ENCODE measurements around the gene ASTN1.

DNA sequence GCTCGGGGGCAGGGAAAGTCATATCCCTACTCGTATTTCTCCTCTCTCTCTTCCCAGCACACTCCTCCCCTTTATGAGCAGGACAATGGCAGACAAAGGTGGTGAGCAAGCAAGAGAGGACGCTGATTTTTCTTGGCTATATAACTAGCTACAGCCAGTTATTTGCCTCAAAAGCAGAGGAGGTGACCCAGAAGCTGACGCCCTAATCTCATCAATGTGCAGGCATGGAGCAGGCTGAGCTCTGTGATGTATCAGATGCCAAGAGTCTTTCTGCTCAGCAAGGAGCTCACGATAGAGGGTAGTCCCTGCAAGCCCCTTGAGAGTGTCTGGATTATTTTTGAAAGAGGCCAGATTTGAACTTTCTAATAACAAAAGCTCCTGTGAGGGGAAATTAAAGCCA is 75.5 kb downstream of the ASTN1 start:
- TF ChIP-seq CTCF (IDR thresholded peaks at IDR 0.05) (no peak), SIN3A (IDR thresholded peaks at IDR 0.05; ENCODE audit: borderline replicate concordance, insufficient read depth, low read depth, low read length) (no peak), REST (IDR thresholded peaks at IDR 0.05; ENCODE audit: insufficient read depth in 1 of 2, low read depth in 2 of 2, low read length in 1 of 2) (no peak)

All from Panc1 (cell line).